ENCODE data around the gene DPRX. TPM values are rescaled to one million over a fixed set of nuclear protein-coding genes. Genes with fewer than 3 reads are reported as not detected.

The DPRX gene
- not detected for total RNA-seq

GRCh38 chr19:53631949-53632407 lies at the start of gene DPRX:
Gene DPRX, plus strand, starts transcription at chr19:53631999. Its CDS starts 108 bp downstream, at chr19:53632107.
- in situ Hi-C loops (cut with MboI; ENCODE audit: low pct_unique_long_range_greater_than_20kb in 2 of 9, low sequenced_read_pairs in 9 of 9, unreplicated experiment in 9 of 9): no loop called here
- ATAC-seq (replicated peaks in 6 of 8): no peak
- 18 to 100% (median 85%) methylated on average over 1 to 11 of the region's 17 CpGs; no CpG with 5 or more reads in 4 of the 10 experiments for WGBS, 10 experiments
- H3K4me3 ChIP-seq: no peak within 1 kb of the TSS
- H3K27ac ChIP-seq: no peak within 1 kb of the TSS
- no peaks in the 10 kb centered on the region for H3K4me1 ChIP-seq (replicated peaks in 1 of 2)

DNA sequence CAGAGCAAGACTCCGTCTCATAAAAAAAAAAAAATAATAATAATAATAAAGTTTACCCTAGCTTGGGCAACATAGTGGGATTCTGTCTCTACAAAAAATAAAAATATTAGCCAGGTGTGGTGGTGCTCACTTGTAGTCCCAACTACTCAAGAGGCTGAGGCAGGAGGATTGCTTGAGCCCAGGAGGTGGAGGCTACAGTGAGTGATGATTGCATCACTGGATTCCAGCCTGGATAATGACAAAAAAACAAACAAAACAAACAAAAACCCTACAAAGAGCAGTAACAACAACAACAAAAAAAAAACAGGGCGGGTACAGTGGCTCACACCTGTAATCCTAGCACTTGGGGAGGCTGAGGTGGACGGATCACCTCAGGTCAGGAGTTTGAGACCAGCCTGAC lies 48.6 kb upstream of the DPRX start:
- in situ Hi-C loops (cut with MboI; ENCODE audit: low pct_unique_long_range_greater_than_20kb in 2 of 9, low sequenced_read_pairs in 9 of 9, unreplicated experiment in 9 of 9): no loop called here
- Histone ChIP-seq H3K4me1 (replicated peaks in 1 of 2) (no peaks in the 10 kb centered on the region), H3K27ac (no peak overlapping the region), H3K4me3 (no peak overlapping the region)
- WGBS, 10 experiments: 60 to 100% (median 92%) methylated on average over 1 to 3 of the region's 3 CpGs; no CpG with 5 or more reads in 2 of the 10 experiments
- no peak for ATAC-seq (replicated peaks in 6 of 8)

- Histone ChIP-seq H3K4me3 (no peak overlapping the region), H3K27ac (no peak overlapping the region), H3K4me1 (replicated peaks in 1 of 2) (no peaks in the 10 kb centered on the region)
- no peak for ATAC-seq (replicated peaks in 6 of 8)
- WGBS, 10 experiments: 13 to 100% (median 85%) methylated on average over 1 to 6 of the region's 6 CpGs
- in situ Hi-C loops (cut with MboI; ENCODE audit: low pct_unique_long_range_greater_than_20kb in 2 of 9, low sequenced_read_pairs in 9 of 9, unreplicated experiment in 9 of 9): no loop called here
These were observed 45.5 kb upstream of the DPRX start for GRCh38 chr19:53586277-53586691.

DNA sequence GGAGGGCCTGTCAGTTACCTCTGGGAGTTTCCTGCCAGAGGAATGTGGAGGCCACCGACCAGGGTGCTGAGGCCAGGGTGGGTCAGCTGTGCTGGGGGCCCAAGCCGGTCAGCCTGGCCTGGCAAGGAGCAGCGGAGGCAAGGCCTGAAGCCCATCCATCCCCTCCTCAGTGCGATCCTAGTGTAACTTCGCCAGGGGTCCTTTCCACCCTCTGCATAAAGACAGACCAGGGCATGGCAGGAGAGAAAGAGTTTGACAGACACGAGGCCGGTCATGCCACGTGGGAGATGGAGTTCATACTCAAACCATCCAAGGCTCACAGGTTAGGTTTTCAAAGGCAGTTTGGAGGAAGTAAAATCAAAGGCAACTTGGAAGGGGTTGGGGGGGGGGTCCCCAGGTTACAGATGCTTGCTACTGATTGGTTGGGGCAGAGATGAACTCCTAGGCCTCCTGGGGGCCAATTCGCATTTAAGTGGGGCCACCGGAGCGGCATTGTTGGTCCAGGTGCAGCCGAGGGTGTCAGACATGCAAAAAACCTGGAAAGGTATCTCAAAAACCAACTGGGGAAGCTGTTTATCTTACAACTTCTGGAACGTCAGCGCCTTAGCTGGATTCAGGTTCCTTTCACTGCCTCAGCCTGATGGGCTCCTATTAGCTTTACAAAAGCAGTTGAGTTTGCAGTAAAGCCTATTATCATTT lies 36.8 kb upstream of the DPRX start:
- ATAC-seq (replicated peaks in 6 of 8): no peak
- 0 to 51% (median 30%) methylated on average over 1 to 8 of the region's 14 CpGs; no CpG with 5 or more reads in 3 of the 10 experiments for WGBS, 10 experiments

DNA sequence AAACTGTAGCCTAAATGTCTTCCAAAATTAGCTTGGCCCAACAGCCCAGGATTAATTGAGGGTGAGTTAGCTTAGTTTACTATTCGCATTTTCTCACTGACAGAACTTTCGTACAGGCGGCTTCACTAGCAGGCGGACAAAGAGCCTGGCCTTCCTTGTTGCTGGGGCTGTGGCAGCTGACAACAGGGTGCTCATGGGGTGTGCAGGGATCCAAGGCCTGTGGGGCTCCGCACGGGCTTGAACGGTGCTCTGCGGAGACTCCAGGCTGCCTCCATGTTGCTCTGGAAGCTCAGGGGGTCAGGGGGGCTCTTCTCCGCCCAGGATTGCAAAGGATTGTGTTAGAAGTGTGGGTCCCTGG lies 36.3 kb upstream of the DPRX start:
- Histone ChIP-seq H3K27ac (no peak overlapping the region), H3K4me1 (replicated peaks in 1 of 2) (no peaks in the 10 kb centered on the region), H3K4me3 (no peak overlapping the region)
- 0 to 73% (median 57%) methylated on average over 4 to 7 of the region's 9 CpGs; no CpG with 5 or more reads in 7 of the 10 experiments for WGBS, 10 experiments
- peak in 1 of 8 experiments; percentile 9 for ATAC-seq (replicated peaks in 6 of 8)
- in situ Hi-C loops (cut with MboI; ENCODE audit: low pct_unique_long_range_greater_than_20kb in 2 of 9, low sequenced_read_pairs in 9 of 9, unreplicated experiment in 9 of 9): no loop called here

More for the DNA sequence above, 36.8 kb upstream of the DPRX start:
- no peak overlapping the region for H3K4me3 ChIP-seq
- no peaks in the 10 kb centered on the region for H3K4me1 ChIP-seq (replicated peaks in 1 of 2)
- in situ Hi-C loops (cut with MboI; ENCODE audit: low pct_unique_long_range_greater_than_20kb in 2 of 9, low sequenced_read_pairs in 9 of 9, unreplicated experiment in 9 of 9): no loop called here
- no peak overlapping the region for H3K27ac ChIP-seq

DNA sequence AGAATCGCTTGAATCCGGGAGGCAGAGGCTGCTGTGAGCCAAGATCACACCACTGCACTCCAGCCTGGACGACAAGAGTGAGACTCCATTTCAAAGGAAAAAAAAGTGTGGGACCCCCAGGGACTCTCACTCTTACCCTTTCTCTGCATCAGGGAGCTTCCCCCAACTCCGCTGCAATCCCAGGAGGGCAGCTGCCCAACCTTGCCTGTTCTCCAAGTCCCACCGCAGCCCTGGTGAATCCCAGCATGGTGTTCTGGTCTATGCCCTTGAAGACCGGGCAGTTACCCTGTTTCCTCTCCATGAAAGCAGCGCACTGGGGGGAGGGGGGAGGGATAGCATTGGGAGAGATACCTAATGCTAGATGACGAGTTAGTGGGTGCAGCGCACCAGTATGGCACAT lies 35.7 kb upstream of the DPRX start:
- Histone ChIP-seq H3K27ac (no peak overlapping the region), H3K4me1 (replicated peaks in 1 of 2) (no peaks in the 10 kb centered on the region), H3K4me3 (no peak overlapping the region)
- WGBS, 10 experiments: 0 to 100% (median 61%) methylated on average over 1 to 4 of the region's 9 CpGs; no CpG with 5 or more reads in 3 of the 10 experiments
- in situ Hi-C loops (cut with MboI; ENCODE audit: low pct_unique_long_range_greater_than_20kb in 2 of 9, low sequenced_read_pairs in 9 of 9, unreplicated experiment in 9 of 9): no loop called here
- no peak for ATAC-seq (replicated peaks in 6 of 8)

DNA sequence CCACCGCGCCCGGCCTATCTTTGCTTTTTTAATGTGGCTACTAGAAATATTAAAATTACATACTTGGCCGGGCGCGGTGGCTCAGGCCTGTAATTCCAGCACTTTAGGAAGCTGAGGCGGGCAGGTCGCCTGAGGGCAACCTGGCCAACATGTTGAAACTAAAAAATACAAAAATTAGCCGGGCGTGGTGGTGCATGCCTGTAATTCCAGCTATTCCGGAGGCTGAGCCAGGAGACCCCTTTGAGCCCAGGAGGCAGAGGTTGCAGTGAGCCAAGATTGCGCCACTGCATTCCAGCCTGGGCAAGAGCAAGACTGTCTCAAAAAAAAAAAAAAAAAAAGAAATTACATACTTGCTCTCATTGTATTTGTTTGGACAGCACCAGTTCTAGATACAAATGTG lies 34.8 kb upstream of the DPRX start:
- ATAC-seq (replicated peaks in 6 of 8): no peak
- in situ Hi-C loops (cut with MboI; ENCODE audit: low pct_unique_long_range_greater_than_20kb in 2 of 9, low sequenced_read_pairs in 9 of 9, unreplicated experiment in 9 of 9): no loop called here
- Histone ChIP-seq H3K4me1 (replicated peaks in 1 of 2) (no peaks in the 10 kb centered on the region), H3K4me3 (no peak overlapping the region), H3K27ac (no peak overlapping the region)
- 40 to 100% (median 97%) methylated on average over 2 to 11 of the region's 12 CpGs; no CpG with 5 or more reads in 4 of the 10 experiments for WGBS, 10 experiments

- Histone ChIP-seq H3K27ac (no peak overlapping the region), H3K4me1 (replicated peaks in 1 of 2) (no peaks in the 10 kb centered on the region), H3K4me3 (no peak overlapping the region)
- no peak for ATAC-seq (replicated peaks in 6 of 8)
- in situ Hi-C loops (cut with MboI; ENCODE audit: low pct_unique_long_range_greater_than_20kb in 2 of 9, low sequenced_read_pairs in 9 of 9, unreplicated experiment in 9 of 9): no loop called here
- WGBS, 10 experiments: 14 to 100% (median 81%) methylated on average over 2 to 10 of the region's 10 CpGs
These were observed 33.4 kb upstream of the DPRX start for GRCh38 chr19:53598361-53598760.

GRCh38 chr19:53600217-53600616 lies 31.6 kb upstream of the DPRX start:
- WGBS, 10 experiments: 0 to 100% (median 77%) methylated on average over 1 to 4 of the region's 4 CpGs; no CpG with 5 or more reads in 1 of the 10 experiments
- Histone ChIP-seq H3K4me1 (replicated peaks in 1 of 2) (no peaks in the 10 kb centered on the region), H3K27ac (no peak overlapping the region), H3K4me3 (no peak overlapping the region)
- in situ Hi-C loops (cut with MboI; ENCODE audit: low pct_unique_long_range_greater_than_20kb in 2 of 9, low sequenced_read_pairs in 9 of 9, unreplicated experiment in 9 of 9): no loop called here
- ATAC-seq (replicated peaks in 6 of 8): no peak

DNA sequence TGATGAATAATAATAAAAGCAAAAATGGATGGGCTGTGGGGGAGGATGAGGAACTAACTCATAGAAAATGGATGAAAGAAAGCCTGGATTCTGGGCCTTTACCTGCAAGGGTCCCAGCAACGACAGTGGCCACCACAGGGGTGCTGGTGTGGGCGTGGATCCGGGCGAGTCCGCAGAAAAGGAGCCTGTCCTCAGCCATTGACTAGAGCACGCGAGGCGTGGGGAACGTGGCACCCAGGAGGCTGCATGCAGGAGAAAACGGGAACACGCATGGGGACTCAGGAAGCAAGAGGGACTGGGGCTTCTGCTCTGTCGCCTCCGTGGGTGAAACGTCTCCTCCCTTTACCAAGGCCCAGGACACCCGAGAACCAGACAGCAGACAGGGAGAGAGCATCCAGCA lies 25.8 kb upstream of the DPRX start:
- in situ Hi-C loops (cut with MboI; ENCODE audit: low pct_unique_long_range_greater_than_20kb in 2 of 9, low sequenced_read_pairs in 9 of 9, unreplicated experiment in 9 of 9): no loop called here
- ATAC-seq (replicated peaks in 6 of 8): no peak
- Histone ChIP-seq H3K4me1 (replicated peaks in 1 of 2) (no peaks in the 10 kb centered on the region), H3K4me3 (no peak overlapping the region), H3K27ac (no peak overlapping the region)
- WGBS, 10 experiments: 44 to 89% (median 75%) methylated on average over 3 to 15 of the region's 15 CpGs; no CpG with 5 or more reads in 4 of the 10 experiments

- 0 to 100% (median 77%) methylated on average over 1 to 4 of the region's 12 CpGs; no CpG with 5 or more reads in 3 of the 10 experiments for WGBS, 10 experiments
- in situ Hi-C loops (cut with MboI; ENCODE audit: low pct_unique_long_range_greater_than_20kb in 2 of 9, low sequenced_read_pairs in 9 of 9, unreplicated experiment in 9 of 9): no loop called here
- H3K4me3 ChIP-seq: no peak overlapping the region
- no peak for ATAC-seq (replicated peaks in 6 of 8)
- H3K27ac ChIP-seq: no peak overlapping the region
- no peaks in the 10 kb centered on the region for H3K4me1 ChIP-seq (replicated peaks in 1 of 2)
These were observed 23.4 kb upstream of the DPRX start for GRCh38 chr19:53608381-53608780.

- in situ Hi-C loops (cut with MboI; ENCODE audit: low pct_unique_long_range_greater_than_20kb in 2 of 9, low sequenced_read_pairs in 9 of 9, unreplicated experiment in 9 of 9): no loop called here
- no peak overlapping the region for H3K4me3 ChIP-seq
- H3K27ac ChIP-seq: no peak overlapping the region
- ATAC-seq (replicated peaks in 6 of 8): no peak
- no peaks in the 10 kb centered on the region for H3K4me1 ChIP-seq (replicated peaks in 1 of 2)
- WGBS, 10 experiments: 20 to 89% (median 81%) methylated on average over 2 to 12 of the region's 14 CpGs
These were observed 18.9 kb upstream of the DPRX start for GRCh38 chr19:53612762-53613526.

DNA sequence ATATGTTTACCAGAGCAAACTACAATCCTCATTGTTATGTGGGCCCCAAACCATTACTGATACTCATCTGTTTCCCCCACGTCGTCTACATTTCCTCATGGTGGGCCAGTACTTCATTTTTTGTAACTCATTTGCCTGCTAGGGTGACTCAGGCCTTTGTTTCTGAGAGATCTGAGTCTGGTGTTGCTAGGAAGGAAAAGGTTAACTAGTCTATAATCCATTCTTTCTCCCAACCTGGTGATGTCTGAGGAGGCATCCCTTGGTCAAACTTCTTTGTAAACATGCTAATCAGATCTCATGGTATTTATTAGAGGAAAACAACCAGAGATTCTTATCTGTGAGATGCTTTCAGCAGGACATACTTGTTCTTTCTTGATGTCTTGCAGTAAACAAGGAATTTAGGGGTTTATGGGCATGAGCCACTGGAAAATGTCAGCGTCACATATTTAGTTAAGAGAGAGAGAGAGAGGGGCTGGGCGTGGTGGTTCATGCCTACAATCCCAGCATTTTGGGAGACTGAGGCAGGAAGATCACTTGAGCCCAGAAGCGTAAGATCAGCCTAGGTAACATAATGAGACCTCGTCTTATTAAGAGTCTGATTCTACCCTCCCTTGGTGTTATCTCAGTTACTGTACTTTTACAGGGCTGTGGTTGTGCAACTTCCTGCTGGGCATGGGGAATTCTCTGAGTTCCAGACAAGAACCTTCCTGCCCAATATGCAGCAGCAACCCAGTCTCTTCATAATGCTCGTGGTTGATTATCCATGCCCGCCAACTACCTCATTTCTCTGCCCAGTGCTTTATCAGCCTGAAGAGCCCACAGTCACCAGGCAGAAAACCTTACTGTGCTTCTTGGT lies 9.7 kb upstream of the DPRX start:
- no peak for ATAC-seq (replicated peaks in 6 of 8)
- H3K4me1 ChIP-seq (replicated peaks in 1 of 2): no peaks in the 10 kb centered on the region
- WGBS, 10 experiments: 0 to 93% (median 62%) methylated on average over 2 to 7 of the region's 8 CpGs; no CpG with 5 or more reads in 1 of the 10 experiments
- H3K4me3 ChIP-seq: no peak overlapping the region
- in situ Hi-C loops (cut with MboI; ENCODE audit: low pct_unique_long_range_greater_than_20kb in 2 of 9, low sequenced_read_pairs in 9 of 9, unreplicated experiment in 9 of 9): no loop called here
- no peak overlapping the region for H3K27ac ChIP-seq
